ENCODE measurements around the gene PPP1R26.

Gene PPP1R26

DNA sequence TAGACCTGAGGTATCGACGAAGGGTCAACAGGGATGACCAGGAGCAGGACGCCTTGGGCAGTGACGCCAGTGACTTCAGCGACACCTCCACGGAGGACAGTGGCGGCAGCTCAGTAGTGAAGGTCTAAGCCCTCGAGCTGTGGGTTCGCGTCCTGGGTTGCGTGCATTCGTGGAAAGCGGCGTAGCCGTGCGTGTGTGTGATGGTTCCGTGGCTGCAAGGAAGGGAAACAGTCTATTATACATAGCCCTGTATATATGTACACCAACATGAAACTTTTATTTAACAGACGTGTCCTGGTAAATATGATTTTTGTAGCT lies 8.4 kb downstream of the PPP1R26 start:
- DNase-seq = no peak

DNA sequence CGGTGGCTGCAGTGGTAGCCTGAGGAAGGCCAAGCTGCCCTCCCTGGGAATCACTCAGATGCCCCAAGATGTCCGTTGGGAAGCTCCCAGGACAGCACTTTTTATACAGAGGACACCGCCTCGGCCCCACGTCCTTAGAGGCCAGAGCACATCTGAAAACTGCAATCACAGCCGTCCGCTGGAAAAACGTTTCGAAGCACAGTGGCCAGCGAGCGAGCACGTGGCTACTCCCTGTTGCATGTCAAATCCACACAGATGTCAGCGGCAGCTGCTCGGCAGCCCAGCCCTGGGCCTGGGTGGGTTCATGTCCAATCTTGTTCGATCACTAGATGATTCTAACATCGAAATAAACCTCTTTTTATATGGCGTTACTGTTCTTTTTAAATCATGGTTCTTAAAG lies 8.9 kb downstream of the PPP1R26 start:
- DNase-seq = no peak

DNA sequence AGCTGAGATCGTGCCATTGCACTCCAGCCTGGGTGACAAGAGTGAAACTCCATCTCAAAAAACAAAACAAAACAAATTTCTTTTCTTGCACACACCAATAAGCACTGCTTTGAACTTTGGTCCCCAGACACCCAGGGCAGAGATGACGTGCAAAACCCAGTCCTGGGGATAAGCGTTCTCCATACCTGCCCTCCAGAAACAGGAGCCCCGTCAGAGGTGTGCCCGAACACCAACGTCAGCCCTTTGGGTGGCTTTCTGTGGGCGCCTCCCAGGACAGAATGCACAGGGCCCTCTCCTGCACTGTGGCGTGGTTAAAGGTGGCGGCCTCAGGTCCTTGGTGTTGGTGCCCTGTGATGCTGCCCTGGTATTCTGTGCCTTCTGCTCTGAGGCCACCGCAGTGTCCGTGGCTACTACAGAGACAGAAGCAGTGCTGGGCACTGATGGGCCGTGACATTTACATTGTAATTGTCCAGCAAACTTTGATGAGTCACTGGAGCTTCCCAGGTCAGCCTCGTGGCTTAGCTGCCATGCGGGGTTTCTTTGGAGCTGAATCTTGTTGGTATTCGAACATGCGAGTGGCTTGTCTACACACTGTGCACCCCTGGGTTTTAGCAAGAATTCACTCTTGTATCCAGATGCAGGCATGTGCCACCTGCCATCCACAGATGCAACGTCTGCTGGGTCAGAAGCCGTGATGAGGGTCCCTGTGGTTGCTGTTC lies 9.8 kb downstream of the PPP1R26 start:
- no peak for DNase-seq

DNA sequence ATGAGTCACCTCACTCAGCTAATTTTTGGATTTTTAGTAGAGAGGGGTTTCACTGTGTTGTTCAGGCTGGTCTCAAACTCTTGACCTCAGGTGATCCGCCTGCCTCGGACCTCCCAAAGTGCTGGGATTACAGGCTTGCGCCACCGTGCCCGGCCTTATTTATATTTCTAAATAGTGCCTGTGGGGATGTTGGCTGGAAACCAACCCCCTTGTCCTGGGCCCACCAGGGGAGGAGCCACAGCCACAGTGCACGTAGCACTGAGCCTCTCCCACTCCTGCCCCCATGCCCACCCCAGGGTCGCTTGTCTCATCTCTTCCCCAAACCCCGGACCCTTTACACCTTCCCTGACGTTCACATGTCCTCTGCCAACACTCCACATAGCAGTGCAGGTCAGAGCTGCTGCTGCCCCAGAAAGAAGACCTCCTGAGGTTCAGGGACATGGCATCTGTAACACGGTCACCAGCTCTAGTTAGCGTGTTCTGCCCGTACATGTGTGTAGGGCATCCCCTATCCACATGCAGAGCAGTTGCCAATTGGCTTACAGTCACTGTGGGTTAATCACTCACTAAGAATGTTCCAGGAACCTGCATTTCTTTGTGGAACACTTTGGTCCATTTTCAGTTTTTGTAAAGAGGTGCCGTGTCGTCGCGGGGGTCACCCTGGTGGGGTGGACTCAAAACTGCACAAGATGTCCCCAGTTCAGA lies 10.7 kb downstream of the PPP1R26 start:
- DNase-seq = no peak

DNA sequence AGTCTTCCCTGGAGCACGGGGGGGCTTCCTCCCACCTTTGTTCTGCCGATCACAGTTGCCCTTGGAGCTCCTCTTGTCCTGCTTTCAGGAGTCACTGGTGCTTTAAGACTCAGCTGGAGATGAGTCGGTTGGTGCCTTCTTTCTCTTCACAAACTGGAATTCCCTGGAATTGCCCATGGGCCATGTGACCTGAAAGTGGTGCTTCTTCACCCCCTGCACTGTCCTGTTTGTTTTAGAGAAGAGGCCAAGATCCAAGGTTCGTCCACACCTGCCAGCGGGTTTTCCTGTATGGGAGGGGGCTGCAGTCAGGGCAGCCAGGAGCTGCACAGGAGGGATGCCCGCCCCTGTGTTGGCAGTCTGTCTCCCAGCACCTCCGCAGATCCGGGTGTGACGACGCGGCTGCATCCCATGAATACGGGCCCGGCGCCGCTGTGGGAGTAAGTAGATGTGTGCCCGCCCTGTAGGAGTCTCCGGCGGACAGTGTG lies 11.4 kb downstream of the PPP1R26 start:
- no peak for DNase-seq

DNA sequence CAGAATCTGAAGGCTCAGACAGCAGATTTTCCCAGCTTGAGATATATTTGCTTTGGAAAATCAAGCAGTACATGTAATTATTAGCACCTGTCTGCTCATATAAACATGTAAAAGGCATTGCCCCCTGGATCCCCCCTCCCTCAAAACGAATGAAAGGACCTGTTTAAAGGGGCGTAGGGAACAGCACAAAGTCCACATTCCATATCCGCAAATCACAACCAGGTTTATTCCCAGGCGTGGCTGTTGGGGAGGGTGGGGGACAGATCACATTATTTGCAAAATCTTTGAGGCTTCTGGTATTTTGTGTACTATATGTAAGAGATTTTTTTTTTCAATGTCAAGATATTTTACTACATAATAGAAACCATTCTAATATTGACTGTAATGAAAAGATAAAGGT lies 12.2 kb downstream of the PPP1R26 start:
- DNase-seq = no peak

DNA sequence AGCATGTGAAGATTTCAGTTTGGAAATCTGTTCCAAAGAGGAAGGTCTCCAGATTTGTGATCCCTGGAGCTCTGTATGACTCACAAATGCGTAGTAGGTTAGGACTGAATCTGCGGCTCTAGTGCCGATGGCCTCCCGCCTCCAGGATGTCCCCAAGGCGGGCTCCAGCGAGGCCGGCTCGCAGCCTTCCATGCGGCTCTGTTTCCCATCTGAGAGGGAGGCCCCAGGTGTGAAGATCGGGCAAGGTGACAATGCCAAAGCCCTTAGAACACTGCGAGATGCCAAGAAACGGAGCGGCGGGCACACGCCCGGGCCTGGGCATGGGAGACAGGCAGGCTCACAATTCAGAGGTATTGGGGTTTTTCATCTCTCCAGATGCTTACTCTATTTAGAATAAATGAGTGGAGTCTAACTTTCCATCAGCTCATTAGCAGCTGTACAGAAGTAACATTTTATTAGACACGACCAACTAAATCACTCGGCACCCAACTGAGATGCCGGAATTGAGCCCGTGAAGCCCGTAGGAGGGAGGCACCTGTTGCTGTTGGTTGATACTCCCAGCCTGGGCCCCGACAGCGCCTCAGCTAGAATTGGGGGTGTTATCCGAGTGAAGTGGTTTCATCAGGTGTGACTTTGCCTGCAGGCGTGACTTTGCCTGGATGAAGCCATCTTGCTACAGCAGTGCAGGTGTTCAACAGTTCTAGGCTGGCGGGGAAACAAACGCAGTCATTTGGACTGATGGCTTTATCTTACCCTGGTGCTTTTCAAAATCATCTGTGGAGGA lies 13.5 kb downstream of the PPP1R26 start:
- no peak for DNase-seq

DNA sequence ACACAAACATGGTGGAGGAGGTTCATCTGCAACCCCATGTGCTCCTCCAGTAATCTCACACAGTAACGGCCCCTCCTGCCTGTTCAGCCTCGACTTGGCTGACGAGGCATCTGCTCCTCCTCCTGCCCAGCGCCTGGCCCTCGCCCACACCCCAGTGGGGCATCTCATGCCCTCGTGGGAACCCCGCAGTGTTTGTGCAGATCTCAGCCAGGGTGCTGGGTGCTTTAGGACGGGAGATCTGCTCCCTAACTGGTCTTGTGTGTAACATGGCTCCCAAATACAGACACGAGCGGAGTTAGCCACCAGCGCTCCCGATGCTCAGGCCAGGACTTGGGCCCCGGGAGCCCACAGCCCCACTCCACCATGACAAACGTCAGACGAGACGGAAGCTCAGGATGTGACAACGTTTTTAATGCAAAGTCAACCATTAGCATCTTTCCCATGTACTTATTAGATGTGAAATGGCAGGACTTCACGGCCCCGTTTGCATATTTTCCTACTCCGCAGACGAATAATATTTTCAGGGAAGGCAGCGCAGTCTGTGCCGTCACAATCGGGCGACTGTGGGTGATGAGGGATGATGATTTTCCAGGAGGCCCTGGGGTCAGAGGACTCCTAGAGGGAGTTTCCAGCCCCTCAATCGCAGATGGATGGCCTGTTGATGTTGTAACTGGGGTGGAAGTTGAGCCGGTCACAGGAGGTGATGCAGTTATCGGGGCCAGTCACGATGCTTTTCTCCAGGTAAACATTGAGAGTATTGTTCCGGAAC lies 15.4 kb downstream of the PPP1R26 start:
- DNase-seq = no peak

DNA sequence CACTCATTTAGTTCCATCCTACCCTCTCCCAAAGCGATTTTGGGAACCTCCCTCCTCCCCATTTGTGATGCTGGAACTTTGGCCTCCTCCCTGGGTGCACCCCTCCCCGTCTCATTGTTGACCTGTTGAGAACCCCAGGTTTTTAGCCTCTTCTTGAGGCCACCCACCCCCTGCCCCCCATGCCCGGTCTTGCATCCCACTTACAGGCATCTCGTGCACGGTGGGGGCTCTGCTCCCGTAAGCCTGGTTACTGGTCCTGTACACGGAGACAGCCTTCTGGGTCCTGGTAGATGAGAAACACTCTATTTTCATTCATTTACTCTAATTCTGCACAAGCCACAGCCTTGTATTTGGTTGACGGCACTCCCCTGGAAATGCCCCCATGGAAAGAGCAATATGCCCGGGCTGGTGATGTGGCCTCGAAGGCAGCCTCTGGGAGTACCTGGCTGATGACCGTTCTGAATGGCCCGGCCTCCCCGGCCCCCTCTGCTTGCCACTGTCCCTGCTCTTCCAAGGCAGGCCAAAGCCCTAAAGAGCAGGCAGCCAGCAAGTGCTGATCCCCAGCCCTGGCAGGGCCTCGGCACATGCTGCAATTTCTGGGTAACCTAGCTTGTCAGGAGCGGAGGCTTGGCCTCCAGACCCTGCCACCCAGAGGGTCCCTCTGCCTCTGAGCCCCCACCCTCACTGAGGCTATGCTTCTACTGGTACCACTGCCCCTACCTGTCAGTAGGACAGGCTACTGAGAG lies 19.0 kb downstream of the PPP1R26 start:
- DNase-seq = no peak

DNA sequence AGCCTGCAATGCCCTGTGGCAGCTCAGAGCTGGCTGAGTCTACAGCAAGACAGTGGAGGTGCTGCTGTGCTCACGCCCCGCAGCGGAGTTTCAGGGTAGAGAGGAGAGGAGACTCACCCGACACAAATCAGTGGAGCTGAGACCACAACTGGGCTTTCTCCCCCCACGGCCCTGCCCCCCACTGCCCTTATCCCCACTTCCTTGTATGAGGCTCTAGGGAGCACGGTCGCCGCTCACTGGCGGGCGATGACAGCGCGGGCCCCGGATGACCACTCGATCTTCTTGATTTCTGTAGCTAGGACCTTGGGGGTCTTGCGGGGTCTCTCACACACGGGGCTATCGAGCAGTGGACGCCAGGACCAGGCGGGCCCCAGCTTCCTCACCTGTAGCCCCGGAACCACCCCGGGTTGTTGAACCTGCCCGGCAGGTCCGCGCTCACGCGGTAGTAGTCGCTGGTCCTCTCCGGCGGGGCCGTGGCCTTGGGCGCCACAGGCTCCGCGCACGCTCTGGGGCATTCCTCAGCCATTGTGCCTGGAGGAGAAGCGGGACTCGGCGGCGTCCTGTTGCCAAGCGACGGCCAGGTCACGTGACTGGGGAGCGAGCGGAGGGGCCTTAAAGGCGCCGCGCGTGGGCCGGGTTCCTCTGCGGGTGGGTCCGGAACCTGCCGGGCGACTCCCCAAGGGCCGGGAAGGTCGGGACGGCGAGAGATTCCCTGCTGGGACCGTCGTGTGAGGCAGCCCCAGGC lies 19.9 kb downstream of the PPP1R26 start:
- peak; percentile 92 for DNase-seq

DNA sequence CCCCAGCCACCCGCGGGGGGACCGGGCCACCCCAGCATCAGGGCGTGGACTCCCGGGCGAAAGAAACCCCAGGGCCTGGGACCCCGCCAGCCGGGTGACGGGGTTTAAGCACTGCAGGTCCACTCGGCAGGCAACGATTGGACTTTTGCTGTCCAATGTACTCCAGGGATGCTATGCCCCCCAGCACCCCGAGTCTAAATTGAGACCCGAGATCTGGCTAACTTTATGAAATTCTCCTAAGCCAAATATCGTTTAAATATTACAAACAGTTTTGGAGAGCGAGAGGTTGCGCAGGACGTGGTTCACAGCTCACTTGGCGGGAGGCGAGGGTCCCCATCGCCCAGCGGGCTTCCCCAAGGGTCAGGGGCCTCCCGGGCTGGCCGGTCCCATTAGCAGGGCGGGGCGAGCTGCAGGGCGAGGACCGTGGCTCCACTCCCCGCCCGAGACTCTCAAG lies 20.5 kb downstream of the PPP1R26 start:
- peak; percentile 89 for DNase-seq

DNA sequence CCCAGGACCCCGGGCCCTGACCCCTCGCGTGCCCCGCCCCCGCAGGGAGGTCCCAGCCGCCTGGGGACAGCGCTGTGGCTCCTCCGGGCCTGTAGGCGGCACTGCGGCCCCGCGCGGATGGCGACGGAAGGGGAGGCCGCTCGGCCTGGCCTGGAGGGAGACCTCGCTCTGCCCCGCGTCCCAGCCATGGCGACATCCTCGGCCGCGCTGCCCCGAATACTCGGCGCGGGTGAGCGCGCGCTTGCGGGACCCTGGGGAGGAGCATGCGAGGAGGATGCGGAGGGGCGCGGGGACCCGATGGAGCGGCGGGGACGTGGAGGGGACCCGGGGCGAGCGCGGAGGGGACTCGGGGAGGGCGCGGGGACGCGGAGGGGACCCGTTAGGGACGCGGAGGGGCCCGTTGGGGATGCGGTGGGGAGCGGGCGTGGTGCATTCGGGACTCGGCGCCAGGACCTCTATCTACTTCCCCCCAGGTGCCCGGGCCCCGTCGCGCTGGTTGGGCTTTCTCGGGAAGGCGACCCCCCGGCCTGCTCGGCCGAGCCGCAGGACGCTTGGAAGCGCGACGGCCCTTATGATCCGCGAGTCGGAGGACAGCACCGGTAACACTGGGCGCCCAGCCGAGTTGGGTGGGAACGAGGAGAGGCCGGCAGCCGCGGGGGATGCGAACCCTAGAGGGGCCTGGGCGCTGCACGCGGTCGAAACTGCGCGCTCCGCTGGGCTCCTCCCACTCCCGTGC lies 21.1 kb downstream of the PPP1R26 start, which contains the start of gene MRPS2:
MRPS2 (plus strand) TSS at position 158 of the 736 bp plus-strand sequence; CDS start at position 187, 29 bp downstream.
- DNase-seq = peak; percentile 88

DNA sequence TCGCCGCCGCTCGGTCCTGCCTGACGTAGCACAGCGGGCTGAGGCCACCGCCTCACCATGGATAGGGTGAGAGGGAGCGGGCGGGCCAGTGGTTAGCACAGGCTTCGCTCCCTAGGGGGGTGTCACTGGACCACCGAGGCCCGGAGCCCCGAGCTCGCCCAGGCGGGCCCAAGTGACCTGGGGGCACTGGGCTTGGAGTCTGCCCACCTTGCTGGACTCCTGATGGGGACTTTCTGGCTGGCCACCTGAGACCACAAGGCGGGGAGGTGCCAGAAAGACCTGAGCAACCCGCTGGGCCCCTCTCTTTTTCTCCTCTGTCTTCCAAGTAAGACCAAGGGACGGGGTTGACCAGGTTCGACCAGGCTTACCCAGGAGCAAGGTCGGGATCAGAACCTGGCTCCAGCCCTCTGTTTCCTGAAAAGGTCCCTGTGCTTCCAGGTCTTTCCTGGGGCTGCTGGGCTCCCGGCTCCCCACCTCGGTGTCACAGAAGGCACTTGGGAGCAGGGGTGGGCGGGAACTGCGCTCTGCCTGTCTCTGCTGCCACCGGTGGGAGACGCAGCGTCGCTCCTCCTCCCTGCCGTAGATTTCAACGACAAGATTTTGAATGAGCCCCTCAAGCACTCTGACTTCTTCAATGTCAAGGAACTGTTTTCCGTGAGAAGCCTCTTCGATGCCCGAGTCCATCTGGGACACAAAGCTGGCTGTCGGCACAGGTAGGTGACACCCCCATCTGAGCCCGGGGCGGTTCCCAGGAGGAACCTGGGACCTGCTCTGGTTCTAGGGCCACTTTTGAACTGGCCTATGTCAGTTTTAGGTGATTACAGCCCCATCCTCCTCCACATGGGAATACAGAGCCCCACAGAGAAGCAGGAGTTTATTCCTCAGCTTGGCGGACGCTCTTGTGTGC lies 21.9 kb downstream of the PPP1R26 start:
- DNase-seq = no peak

DNA sequence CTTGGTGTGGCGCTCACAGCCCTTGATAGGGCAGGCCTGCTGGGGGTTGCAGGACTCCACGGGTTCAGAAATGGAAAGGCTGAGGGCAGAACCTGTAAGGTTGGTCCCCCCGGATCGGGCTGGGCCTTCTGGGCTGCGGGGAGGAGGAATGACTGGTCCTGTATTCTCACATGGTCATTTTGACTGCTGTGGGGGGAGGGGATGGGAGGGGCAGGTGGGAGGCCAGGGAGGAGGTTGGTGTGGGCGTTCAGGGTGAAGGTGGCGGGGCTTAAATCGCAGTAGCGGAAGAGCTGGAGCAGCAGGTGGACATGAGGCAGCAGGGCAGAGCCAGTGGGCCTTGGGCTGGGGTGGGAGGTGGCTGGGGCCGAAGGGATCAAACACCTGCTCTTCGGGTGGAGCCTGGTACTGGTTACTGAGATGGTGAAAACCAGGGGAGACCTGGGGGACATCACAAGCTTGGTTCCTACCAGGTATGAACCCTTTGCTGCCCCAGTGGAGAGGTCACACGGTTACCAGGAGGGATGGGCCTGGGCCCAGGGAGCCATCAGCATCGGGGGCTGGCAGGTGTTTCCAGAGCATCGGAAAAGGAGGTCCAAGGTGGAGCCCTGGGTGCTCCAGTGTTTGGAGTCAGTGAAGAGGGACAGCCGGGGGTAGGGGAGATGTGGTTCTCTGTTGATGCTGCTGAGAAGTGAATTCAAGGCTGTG lies 22.7 kb downstream of the PPP1R26 start:
- no peak for DNase-seq

DNA sequence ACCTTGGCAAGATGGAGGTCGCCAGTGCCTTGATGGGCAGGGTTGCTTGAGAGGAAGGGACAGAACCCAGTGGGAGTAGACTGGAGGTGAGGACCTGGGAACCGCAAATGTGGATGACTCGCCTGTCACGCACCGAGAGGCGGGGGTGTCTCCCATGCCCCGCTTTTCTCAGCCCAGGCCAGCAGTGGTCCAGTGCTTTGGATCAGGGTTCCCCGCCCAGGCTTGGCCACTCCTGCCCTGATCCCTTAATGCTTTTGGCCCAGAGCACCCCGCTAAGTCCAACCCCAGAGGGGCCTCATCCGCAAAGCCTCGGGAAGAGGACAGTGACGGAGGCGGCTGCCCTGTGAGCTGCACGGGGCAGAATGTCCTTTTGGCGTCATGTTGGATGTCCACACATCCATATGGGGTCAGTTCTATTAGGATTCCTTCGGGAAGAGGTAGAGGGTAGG lies 23.3 kb downstream of the PPP1R26 start:
- no peak for DNase-seq

DNA sequence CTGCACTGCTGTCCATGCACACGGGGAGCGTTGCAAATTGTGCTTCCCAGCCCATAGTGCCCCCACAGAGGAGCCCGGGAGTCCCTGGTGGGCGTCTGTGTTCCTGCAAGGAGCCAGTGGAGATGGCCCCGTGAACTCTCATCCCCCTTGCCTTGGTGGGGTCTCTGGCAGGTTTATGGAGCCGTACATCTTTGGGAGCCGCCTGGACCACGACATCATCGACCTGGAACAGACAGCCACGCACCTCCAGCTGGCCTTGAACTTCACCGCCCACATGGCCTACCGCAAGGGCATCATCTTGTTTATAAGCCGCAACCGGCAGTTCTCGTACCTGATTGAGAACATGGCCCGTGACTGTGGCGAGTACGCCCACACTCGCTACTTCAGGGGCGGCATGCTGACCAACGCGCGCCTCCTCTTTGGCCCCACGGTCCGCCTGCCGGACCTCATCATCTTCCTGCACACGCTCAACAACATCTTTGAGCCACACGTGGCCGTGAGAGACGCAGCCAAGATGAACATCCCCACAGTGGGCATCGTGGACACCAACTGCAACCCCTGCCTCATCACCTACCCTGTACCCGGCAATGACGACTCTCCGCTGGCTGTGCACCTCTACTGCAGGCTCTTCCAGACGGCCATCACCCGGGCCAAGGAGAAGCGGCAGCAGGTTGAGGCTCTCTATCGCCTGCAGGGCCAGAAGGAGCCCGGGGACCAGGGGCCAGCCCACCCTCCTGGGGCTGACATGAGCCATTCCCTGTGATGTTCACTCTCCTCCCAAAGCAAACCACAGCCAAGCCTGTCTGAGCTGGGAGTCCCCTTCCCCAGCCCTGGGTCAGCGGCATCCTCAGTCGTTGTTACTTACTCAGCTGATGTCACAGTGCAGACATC lies 24.0 kb downstream of the PPP1R26 start:
- no peak for DNase-seq
